GM12891 (cell line): Measurements from ENCODE around the gene TRPV4.

Experiments used
- POLR2AphosphoS5 ChIP-seq: IDR thresholded peaks from 2 replicates; pipeline ENCODE4 v1.6.1; 2011; ENCODE audit warnings: low read depth, low read length, control low read depth
- SPI1 ChIP-seq: IDR thresholded peaks from 2 replicates; pipeline ENCODE4 v1.6.1; 2011; ENCODE audit warnings: low read depth, low read length, control low read depth

DNA sequence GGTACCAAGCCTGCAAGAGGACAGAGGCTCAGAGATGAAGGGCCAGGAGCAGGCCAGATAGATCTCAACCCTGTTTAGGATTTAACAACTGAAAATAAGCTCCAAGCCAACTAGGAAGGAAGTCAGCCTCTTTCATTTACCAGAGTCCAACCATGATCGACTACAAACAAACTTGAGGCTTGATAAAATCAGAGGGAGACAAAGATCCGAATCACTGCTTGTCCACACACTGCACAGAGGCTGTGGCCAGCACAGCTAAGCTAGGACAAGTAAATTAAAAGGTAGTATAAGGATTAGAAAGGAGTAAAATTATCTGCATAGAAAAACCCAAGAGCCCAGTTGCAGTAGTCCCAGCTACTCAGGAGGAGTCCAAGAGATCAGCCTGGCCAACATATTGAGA lies 79.2 kb downstream of the TRPV4 start:
- TF ChIP-seq POLR2AphosphoS5, result no peak
- TF ChIP-seq SPI1, result no peak
